HG03139 (cell line): Measurements from ENCODE around the gene UPF2.
"Not testable (repeated sequence)": the region's sequence is repeated elsewhere in the genome, so short reads cannot be mapped to it uniquely, and the experiment has no call there.

ENCODE experiments used
- ATAC-seq: cut with Tn5 transposase; IDR thresholded peaks from one replicate; pipeline ENCODE4 v1.9.1; 2021; ENCODE audit not compliant: unreplicated experiment

Gene UPF2

DNA sequence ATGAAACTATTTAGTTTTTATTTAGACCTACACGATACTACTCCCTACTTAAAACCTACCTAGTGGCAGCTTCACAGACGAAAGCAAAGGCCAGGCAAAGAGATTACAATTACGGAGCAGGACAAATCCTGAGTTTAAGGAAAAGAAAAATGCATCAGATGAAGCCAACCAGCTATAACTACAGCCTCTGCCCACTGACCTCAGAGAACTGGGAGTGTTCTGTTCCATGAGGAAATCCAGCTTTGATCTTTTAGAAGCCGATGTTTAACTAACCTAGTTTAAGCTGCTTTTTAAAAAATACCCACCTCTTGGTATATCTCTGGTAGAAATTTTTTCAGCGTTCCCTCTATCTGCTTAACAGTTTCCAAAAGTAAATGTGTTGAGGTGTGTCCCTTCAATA lies 3.0 kb upstream of the UPF2 start:
- ATAC-seq = no peak

DNA sequence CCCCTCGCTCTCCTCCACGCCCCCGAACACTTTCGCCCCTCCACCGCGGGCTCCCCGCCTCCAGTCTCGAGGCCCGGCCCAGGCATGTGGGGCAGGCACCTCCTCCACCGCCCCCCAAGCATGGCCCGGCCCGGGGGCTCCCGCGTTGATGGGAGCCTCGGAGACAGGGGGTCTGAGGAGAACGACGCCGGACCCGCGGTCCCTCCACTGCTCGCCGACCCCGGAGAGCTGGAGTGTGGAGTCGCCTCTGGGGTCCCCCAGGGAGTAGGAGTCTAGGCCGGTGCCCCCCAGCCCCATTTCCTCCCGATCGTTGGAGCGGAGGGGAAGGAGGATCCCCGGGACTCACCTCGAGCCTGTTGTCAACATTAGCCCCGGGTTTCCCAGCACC lies 206 bp downstream of the UPF2 start:
- peak; percentile 2 for ATAC-seq

DNA sequence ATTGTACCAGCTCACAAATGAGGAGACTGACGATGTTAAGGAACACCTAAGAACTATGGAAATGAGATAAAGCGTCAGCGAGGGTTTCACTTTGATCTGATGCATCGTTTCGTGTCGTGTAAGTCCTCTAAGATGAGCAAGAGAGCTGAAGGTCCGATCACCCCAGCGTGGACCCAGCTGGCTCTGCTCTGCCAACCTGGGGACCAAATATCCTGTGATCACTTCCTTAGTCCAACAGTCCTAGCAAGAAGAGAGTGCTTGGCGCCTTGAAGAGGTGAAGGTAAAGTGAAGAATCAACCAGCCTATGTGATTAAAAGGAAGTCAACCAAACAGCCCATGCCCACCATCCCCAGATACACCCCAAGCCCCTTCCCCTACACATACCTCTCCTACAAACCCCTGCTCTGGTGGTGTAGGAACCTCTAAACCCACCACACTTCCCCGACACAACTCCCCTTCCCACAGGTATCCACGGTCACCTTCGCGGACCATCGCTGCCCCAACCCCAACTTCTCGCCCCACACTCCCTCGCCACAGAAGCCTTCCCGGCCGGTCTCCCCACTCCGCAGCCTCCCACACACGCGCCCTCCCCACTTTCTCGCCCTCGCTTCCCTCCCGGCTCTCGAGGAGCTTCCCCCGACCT lies 722 bp downstream of the UPF2 start:
- no peak for ATAC-seq

DNA sequence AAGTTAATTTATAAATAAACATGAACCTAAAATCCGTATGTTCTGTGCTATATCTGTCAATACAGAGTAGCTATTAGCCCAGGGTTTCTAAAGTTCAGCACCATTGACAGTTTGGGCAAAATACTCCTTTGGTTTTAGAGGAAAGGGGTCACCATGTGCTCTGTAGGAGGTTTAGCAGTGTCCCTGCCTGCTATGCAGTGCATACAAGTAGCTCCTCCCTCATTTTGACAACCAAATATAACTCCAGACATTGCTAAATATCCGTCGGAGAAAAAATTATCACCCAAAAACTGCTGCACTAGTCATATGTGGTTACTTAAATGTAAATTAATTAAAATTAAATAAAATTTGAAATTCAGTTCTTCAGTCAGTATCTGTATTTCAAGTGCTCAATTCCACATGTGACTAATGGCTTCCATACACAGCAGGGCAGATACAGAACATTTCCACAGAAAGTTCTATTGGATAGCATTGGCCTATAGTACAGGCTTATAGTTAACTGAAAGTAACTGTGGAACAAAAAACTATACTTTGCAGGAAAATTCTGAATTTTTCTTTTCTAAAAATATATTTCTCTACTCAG lies 6.4 kb downstream of the UPF2 start:
- no peak for ATAC-seq

DNA sequence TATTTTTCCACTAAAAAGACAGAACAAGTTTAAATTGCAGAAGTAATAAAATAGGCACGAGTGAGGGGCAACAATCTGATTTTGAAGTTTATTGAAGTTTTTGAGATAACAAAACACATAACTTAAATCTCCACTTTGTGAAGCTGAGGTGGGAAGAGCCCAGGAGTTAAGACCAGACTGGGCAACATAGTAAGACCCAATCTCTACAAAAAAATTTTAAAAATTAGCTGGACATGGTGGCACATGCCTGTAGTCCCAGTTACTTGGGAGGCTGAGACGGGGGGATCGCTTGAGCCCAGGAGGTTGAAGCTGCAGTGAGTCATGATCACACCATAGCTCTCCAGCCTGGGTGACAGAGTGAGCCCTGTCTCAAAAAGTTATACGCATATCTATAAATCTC lies 11.2 kb downstream of the UPF2 start:
- ATAC-seq = no peak

DNA sequence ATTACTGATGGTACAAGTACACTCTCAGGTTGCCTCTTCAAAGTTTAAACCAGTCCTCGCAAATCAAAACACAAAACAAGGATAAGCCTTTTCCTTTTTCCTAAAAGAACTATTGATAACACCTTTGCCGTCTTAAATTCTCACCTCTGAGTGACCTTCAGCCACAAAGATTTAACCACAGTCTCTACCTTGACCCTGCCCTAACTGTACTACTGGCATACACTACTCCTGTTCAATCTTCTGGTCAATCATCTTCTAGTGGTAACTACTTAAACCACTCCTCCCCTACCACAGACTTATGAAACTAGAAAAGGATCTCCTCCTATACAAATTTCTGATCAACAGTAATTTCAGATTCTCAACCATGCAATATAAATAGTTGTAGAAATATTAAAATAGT lies 15.1 kb downstream of the UPF2 start:
- ATAC-seq = peak; percentile 99

DNA sequence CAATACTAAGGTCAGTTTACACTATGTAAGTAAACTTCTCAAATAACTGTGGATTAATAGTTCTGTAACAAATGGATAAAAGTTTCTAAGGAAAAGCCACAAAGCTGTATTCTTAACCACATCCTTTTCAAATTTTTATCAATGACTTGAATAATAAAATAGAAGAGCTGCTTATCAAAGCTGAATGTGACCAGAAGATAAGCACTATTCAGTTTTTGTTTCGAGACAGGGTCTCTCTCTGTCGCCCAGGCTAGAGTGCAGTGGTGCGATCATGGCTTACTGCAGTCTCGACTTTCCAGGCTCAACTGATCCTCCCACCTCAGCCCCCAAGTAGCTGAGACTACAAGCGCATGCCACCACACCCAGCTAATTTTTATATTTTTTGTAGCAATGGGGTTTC lies 17.0 kb downstream of the UPF2 start:
- no peak for ATAC-seq

DNA sequence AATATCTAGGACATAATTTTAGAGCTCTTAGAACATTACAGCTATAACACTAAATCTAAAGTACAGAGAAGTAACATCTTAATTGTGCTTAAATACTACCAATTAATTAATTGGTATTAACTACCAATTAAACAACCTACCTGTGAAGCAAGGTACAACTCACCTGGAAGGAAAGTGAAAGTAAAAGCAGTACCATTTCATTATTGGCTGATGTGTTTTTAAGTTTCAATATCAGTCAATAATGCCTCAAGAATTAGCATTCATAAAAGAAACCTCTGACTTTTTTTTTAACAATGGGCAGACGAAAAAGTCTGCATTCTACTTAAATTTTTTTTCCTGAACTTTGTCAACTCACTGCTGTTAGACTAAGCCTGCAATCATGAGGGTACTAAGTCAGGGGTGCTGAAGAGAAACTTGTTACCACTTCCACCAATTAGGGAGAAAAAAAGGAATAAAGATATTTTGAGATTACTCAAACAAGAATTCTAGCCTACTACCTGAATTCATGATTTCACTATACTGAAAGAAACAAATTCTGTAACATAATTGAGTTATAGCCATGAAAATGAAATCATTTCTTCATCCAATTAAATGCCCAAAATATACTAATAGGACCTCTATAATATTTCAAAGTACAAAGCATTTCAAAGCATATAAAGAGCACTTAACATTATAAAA lies 19.9 kb downstream of the UPF2 start:
- no peak for ATAC-seq

DNA sequence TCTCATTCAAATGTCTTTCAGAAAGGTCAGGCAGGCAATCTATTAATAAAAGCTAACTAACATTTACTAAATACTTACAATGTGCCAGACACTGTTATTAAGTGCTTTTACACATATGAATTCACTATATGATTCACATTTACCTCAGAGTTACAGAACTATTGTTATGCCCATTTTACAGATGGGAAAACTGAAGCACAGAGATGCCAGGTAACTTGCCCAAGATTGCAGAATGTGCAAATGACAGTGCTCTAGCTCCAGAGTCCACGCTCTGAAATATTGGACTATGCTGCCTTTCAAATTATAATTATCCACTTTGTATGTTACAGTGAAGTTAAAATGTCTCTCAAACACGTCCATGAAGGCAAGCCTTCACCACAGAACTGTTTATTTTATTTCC lies 22.0 kb downstream of the UPF2 start:
- ATAC-seq = no peak

DNA sequence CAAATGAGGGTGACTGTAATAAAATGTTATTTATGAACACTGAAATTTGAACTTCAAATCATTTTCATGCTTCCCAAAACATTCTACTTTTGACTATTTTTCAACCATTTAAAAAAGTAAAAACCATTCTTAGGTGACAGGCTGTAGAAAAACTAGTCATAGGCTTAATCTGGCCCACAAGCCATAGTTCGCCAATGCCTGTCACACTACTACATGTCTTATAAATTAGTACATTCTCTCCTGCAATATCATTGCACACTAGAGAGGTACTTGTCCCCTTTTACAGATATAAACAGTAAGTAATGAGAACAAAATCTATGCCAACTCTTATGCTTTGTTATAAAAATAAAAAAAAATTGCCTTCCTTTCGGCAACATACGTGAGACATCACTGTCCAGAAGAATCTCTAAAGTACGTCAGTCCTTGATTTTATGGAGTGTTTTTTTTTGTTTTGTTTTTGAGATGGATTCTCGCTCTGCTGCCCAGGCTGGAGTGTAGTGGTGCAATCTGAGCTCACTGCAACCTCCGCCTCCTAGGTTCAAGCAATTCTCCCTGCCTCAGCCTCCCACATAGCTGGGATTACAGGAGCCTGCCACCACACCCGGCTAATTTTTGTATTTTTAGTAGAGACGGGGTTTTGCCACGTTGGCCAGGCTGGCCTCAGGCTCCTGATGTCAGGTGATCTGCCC lies 23.2 kb downstream of the UPF2 start:
- ATAC-seq = no peak

DNA sequence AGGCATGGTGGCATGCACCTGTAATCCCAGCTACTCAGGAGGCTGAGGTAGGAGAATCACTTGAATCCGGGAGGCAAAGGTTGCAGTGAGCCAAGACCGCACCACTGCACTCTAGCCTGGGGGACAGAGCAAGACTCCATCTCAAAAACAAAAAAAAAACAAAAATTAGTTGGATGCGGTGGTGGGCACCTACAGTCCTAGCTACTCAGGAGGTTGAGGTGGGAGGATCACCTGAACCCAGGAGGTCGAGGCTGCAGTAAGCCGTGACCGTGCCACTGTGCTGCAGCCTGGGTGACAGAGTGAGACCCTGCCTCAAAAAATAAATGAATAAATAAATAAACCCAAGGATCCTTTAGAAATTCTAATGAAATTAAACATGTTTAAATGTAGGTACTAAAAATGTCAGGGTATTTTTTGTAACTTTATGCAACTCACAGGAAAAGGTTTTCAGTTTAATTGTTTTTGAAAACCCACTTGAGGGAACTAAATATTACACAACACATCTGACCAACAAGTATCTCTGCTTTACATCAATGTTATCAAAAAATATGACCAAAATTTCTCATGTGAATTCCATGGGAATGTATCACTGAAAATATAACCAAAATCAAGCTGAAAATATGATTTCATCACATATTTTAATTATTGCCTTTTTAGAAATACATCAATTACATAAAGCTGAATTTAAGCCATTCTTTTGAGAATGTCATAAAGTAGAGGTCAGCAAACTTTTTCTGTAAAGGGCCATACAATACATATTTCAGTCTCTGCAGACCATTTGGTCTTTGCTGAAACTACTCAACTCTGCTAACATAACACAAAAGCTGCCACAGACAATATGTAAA lies 23.9 kb downstream of the UPF2 start:
- no peak for ATAC-seq

DNA sequence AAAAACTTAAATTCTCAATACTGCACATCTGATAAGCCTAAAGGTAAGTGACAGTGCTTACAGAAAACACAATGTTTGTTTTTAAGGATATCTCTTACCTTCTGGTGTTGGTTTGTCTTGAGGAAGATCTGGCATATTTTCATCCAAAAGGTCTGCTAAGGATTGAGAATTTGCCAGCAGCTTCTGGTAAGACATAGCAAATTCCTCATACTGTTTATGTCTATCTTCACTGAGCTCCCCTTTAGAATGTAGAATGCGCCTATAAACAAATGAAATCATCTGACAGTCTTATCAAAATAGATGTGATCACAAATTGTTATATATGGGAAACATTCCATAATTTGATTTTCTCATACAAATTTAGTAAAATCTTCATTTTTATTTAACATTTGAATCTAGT lies 28.7 kb downstream of the UPF2 start:
- no peak for ATAC-seq

DNA sequence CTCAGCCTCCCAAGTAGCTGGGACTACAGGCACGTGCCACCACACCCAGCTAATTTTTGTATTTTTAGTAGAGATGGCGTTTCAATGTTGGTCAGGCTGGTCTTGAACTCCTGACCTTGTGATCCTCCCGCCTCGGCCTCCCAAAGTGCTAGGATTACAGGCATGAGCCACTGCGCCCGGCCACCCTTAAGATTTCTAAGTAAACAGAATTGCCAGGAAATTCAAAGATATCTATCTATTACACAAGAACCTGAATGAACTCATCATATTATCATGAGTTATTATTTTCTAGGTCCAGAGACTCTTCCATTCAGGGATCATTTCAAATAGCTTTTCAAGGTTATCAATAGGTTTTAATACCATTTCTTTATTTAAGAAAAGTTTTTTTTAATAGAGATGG lies 29.2 kb downstream of the UPF2 start:
- not testable (repeated sequence) for ATAC-seq

DNA sequence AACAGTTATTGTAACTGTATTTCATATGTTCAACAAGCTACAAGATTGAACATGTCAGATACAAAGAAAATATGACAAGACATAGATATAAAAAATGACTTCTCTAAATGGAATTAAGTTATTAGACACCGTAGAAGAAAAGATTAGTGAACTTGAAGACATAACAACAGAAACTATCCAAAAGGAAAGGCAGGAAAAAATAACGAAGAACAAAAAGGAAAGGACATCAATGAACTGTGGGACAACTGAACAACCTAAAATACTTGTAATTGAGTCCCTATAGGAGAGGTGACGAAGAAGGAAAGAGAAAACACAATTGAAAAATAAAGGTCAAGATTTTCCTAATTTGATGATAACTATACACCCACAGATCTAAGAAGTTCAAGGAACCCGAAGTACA lies 32.3 kb downstream of the UPF2 start:
- ATAC-seq = no peak

DNA sequence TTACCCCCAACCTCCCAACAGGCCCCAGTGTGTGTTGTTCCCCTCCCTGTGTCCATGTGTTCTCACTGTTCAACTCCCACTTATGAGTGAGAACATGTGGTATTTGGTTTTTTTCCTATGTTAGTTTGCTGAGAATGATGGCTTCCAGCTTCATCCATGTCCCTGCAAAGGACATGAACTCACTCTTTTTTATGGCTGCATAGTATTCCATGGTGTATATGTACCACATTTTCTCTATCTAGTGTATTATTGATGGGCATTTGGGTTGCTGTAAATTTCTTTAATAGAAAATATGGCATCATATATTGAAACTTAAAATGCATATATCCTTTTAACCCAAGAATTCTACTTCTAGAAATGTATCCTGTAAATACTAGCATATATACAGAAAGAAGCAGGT lies 33.8 kb downstream of the UPF2 start:
- ATAC-seq = not testable (repeated sequence)

DNA sequence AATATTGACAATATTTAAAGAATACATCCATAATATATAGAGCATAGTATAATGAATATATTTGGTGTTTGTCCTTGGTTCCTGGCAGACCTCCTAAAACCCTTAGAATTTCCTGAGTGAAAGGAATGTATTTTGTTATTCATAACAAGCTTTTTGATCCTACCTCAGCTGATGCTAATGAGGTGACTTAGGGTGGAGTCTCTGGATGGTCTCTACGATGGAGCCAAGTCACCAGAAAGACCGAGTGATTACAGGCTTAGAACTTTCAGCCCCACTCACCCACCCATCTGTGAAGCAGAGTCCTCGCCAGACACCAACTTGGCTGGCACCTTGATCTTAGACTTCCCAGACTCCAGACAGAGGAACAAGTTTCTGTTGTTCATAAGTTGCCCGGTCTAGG lies 35.9 kb downstream of the UPF2 start:
- ATAC-seq = no peak

DNA sequence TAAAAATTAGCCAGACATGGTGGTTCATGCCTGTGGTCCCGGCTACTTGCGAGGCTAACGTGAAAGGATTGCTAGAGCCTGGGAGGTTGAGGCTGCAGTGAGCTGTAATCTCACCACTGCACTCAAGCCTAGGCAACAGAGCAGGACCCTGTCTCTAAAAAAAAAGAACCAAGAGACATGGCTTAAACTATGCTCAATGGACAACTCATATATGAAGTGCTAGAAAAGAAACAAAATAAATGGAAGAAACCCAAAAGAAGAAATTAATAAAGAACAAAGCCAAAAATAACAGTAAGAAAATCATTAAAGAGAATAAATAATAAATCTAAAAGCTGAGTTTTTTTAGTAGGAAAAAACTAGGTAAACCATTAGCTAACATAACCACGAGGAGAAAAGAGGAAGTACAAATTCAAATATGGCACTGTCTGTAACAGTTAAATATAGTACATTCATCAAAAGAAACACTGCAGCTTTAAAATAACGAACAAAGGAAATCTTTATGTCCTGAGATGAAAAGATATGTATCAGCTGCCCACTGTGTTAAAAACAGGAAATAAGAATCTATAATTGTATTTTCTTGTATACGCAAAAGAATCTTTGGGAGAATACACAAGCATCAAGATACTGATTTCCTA lies 48.7 kb downstream of the UPF2 start:
- ATAC-seq = no peak

DNA sequence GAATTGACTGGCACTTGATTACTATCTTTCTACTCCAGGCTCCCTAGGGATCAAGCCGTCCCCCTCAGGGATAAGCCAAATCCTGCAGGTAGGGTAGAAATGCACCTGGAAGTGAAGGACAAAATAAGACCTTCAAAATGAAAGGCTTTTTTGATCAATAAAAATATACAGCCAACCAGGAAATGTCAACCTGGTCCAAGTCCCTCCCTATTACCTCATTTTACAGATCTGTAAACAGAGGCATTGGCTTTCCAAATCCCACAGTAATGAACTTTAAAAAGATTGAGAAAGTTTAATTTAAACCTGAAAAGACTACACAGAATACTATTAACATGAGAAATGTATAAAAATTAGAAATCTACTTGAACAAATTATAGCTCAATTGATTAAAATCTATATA lies 53.7 kb downstream of the UPF2 start:
- no peak for ATAC-seq

DNA sequence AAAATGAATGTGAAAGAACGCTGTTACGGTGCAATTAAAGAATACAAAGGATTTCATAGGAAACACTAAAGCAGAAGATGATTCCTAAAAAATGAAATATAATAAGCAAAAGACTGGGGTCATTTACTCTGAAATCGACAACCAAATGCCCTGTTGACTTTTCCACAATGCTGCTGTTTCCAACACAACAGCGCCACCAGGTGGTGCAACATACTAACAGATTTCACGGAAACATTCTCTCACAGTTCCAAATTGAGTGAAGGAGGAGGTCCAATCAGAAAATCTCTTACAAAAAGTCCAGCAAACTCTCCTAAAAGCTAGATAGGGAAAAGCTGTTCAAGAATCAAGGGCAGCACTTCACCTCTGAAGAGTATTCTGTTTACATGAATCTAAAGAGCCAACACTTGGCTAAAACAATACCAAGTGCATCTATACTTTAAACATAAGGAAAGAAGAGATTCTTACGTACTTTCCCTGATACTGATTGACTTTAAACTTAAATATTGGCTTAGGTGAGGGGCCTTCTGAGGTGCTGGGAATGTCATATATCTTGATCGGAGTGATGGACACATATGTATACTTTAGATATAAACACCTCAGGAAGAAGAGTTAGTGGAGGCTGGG lies 55.9 kb downstream of the UPF2 start:
- ATAC-seq = no peak

DNA sequence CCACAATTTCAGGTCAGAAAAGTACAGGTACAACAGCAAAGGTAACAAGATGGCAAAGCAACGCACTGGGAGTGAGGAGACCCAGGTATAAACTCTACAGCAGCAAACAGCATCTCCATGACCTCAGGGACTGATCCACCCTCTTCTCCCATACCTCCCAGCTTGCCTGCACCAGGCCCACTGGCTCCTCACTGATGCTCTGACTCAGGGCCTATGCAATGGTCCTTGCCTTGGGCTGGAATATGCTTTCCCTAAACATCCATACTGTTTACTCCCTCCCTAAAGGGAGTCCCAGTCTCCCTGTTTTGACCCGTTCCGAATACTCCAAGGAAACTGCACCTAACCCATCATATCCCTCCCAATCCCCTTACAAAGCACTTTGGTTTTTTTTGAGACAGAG lies 60.4 kb downstream of the UPF2 start:
- ATAC-seq = no peak
